Neural cell (in vitro differentiated cells): ENCODE results near the gene GCNT4.

ENCODE experiments used
- EP300 ChIP-seq: fragments of 450-650 bp; conservative IDR thresholded peaks from 2 replicates; pipeline ENCODE4 v1.6.1; 2014; ENCODE audit warnings: antibody characterized with exemption, mild to moderate bottlenecking, moderate library complexity; ENCODE audit not compliant: poor library complexity, severe bottlenecking
- EZH2 ChIP-seq: fragments of 200-600, 300-800 bp; shearing (Covaris generic), sonication (generic); IDR thresholded peaks from 2 replicates; pipeline ENCODE4 v1.6.1; 2014; ENCODE audit warnings: antibody characterized with exemption, low read length, borderline replicate concordance, mild to moderate bottlenecking; ENCODE audit not compliant: insufficient read depth, poor library complexity, severe bottlenecking
- MXI1 ChIP-seq: fragments of 450-650 bp; conservative IDR thresholded peaks from 2 replicates; pipeline ENCODE4 v1.6.1; 2014; ENCODE audit warnings: antibody characterized with exemption, mild to moderate bottlenecking; ENCODE audit not compliant: poor library complexity, severe bottlenecking
- POLR2AphosphoS5 ChIP-seq: IDR thresholded peaks from 2 replicates; pipeline ENCODE4 v1.6.1; 2012
- RAD21 ChIP-seq: fragments of 450-650 bp; conservative IDR thresholded peaks from 2 replicates; pipeline ENCODE4 v1.6.1; 2014; ENCODE audit warnings: antibody characterized with exemption, mild to moderate bottlenecking, moderate library complexity
- TAF1 ChIP-seq: IDR thresholded peaks from 2 replicates; pipeline ENCODE4 v1.6.1; 2012; ENCODE audit warnings: low read depth
- TF ChIP-seq, protein P1 (sequence below): fragments of 450-650 bp; IDR thresholded peaks from 2 replicates; pipeline ENCODE4 v1.5.1; 2014; ENCODE audit warnings: antibody characterized with exemption, mild to moderate bottlenecking, moderate library complexity; ENCODE audit not compliant: poor library complexity, severe bottlenecking
- TF ChIP-seq, protein P2 (sequence below): IDR thresholded peaks from 2 replicates; pipeline ENCODE4 v1.6.1; 2012; ENCODE audit warnings: borderline replicate concordance

DNA sequence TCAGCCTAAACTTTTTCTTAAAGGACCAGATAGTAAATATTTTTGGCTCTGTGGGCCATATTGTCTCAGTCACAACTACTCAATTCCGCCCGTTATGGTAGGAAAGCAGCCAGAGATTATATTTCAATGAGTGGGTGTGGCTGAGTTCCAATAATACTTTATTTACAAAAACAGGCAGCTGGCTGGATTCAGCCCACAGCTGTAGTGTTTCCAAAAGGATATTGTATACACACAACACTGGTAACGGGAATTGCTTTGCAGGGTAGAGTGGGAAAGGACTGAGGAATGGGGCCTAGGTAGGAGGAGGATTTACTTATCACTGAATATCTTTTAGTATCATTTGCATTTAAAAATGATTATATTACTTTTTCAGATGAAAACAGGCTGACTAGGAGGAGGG, 21.0 kb downstream of the GCNT4 start:
- TF ChIP-seq, protein P1, sequence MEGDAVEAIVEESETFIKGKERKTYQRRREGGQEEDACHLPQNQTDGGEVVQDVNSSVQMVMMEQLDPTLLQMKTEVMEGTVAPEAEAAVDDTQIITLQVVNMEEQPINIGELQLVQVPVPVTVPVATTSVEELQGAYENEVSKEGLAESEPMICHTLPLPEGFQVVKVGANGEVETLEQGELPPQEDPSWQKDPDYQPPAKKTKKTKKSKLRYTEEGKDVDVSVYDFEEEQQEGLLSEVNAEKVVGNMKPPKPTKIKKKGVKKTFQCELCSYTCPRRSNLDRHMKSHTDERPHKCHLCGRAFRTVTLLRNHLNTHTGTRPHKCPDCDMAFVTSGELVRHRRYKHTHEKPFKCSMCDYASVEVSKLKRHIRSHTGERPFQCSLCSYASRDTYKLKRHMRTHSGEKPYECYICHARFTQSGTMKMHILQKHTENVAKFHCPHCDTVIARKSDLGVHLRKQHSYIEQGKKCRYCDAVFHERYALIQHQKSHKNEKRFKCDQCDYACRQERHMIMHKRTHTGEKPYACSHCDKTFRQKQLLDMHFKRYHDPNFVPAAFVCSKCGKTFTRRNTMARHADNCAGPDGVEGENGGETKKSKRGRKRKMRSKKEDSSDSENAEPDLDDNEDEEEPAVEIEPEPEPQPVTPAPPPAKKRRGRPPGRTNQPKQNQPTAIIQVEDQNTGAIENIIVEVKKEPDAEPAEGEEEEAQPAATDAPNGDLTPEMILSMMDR: no peak
- TF ChIP-seq EZH2 (no peak), MXI1 (no peak), TAF1 (no peak), EP300 (no peak), POLR2AphosphoS5 (no peak), RAD21 (no peak)
- TF ChIP-seq, protein P2, sequence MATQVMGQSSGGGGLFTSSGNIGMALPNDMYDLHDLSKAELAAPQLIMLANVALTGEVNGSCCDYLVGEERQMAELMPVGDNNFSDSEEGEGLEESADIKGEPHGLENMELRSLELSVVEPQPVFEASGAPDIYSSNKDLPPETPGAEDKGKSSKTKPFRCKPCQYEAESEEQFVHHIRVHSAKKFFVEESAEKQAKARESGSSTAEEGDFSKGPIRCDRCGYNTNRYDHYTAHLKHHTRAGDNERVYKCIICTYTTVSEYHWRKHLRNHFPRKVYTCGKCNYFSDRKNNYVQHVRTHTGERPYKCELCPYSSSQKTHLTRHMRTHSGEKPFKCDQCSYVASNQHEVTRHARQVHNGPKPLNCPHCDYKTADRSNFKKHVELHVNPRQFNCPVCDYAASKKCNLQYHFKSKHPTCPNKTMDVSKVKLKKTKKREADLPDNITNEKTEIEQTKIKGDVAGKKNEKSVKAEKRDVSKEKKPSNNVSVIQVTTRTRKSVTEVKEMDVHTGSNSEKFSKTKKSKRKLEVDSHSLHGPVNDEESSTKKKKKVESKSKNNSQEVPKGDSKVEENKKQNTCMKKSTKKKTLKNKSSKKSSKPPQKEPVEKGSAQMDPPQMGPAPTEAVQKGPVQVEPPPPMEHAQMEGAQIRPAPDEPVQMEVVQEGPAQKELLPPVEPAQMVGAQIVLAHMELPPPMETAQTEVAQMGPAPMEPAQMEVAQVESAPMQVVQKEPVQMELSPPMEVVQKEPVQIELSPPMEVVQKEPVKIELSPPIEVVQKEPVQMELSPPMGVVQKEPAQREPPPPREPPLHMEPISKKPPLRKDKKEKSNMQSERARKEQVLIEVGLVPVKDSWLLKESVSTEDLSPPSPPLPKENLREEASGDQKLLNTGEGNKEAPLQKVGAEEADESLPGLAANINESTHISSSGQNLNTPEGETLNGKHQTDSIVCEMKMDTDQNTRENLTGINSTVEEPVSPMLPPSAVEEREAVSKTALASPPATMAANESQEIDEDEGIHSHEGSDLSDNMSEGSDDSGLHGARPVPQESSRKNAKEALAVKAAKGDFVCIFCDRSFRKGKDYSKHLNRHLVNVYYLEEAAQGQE: no peak
